ENCODE results near the gene LRRTM3. TPM values are rescaled to one million over a fixed set of nuclear protein-coding genes. Genes with fewer than 3 reads are reported as not detected.

The LRRTM3 gene
- total RNA-seq, 1 donor from 2014 or later, result not detected

DNA sequence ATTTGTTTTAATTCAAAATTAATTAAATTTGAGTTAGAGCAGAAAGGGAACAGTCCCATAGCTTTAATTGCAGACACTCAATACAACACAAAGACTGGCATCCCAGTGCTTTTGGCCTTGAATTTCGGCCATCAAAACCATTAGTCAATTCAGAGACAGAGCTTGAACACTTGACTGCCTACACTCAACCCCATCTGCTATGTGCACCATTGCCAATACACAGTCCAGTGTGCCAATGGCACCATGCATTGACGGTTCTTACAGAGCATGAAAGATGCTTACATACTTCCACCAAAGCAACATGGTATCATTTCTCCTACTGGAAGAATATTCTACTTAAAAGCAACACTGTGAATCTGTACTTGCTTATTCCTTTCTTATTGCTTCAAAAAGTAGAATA, 43.6 kb upstream of the LRRTM3 start:
- no peaks in the 10 kb centered on the region for H3K27me3 Mint-ChIP-seq (ENCODE audit: unreplicated experiment)
- H3K36me3 Mint-ChIP-seq (ENCODE audit: unreplicated experiment), result no peaks in the 10 kb centered on the region
- TF ChIP-seq, protein P1, sequence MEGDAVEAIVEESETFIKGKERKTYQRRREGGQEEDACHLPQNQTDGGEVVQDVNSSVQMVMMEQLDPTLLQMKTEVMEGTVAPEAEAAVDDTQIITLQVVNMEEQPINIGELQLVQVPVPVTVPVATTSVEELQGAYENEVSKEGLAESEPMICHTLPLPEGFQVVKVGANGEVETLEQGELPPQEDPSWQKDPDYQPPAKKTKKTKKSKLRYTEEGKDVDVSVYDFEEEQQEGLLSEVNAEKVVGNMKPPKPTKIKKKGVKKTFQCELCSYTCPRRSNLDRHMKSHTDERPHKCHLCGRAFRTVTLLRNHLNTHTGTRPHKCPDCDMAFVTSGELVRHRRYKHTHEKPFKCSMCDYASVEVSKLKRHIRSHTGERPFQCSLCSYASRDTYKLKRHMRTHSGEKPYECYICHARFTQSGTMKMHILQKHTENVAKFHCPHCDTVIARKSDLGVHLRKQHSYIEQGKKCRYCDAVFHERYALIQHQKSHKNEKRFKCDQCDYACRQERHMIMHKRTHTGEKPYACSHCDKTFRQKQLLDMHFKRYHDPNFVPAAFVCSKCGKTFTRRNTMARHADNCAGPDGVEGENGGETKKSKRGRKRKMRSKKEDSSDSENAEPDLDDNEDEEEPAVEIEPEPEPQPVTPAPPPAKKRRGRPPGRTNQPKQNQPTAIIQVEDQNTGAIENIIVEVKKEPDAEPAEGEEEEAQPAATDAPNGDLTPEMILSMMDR (IDR thresholded peaks at IDR 0.05; ENCODE audit: partially characterized antibody, unreplicated experiment), result no peak
- no peak overlapping the region for H3K4me3 Mint-ChIP-seq (ENCODE audit: unreplicated experiment)
- DNase-seq, result no peak
- no peak overlapping the region for H3K27ac Mint-ChIP-seq (ENCODE audit: unreplicated experiment)
- peaks cover 8% of the 10 kb centered on the region for H3K4me1 Mint-ChIP-seq (ENCODE audit: low read depth, unreplicated experiment)
- no peaks in the 10 kb centered on the region for H3K9me3 Mint-ChIP-seq (ENCODE audit: unreplicated experiment)

DNA sequence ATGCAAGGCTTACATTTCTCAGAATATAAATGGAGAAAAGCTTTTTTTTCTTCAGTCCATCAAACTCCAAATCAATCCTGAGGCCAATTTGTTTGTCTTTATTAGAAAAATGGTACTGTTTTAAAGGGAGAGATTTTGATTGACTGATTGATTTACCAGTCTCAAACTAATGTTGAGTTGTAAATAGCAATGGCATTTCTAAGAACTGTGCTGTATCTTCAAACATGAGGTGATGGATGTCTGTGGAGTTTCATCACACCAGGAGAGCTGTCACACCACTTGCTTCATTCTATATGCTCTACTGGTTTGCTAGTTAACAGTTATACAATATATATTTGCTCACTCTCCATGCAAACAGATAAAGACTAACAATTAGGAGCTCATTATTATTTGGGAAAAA, 39.0 kb upstream of the LRRTM3 start:
- no peak for DNase-seq

DNA sequence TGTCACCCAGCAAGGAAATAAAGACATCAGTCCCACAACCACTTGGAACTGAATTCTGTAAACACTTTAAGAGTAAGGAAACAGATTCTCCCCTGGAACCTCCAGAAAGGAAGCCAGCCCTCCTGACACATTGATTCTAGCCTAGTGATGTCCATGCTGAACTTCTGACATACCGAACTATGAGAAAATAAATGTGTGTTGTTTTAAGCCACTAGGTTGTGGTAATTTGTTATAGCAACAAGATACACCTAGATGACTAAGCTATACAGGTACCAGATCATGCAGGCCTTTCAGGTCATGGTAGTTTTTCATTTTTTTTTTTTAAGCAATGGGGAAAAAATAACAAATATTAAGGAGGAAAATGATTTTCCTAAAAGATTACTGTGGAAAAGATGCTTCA, 37.6 kb upstream of the LRRTM3 start:
- Mint-ChIP-seq H3K27me3 (ENCODE audit: unreplicated experiment) (no peaks in the 10 kb centered on the region), H3K27ac (ENCODE audit: unreplicated experiment) (no peak overlapping the region), H3K4me3 (ENCODE audit: unreplicated experiment) (no peak overlapping the region), H3K36me3 (ENCODE audit: unreplicated experiment) (no peaks in the 10 kb centered on the region), H3K4me1 (ENCODE audit: low read depth, unreplicated experiment) (peaks cover 7% of the 10 kb centered on the region), H3K9me3 (ENCODE audit: unreplicated experiment) (no peaks in the 10 kb centered on the region)
- no peak for DNase-seq
- TF ChIP-seq, protein P1 (IDR thresholded peaks at IDR 0.05; ENCODE audit: partially characterized antibody, unreplicated experiment), result no peak

More for the DNA sequence above, 39.0 kb upstream of the LRRTM3 start:
- Mint-ChIP-seq H3K36me3 (ENCODE audit: unreplicated experiment) (no peaks in the 10 kb centered on the region), H3K27me3 (ENCODE audit: unreplicated experiment) (no peaks in the 10 kb centered on the region), H3K27ac (ENCODE audit: unreplicated experiment) (no peak overlapping the region), H3K4me1 (ENCODE audit: low read depth, unreplicated experiment) (peaks cover 8% of the 10 kb centered on the region), H3K9me3 (ENCODE audit: unreplicated experiment) (no peaks in the 10 kb centered on the region), H3K4me3 (ENCODE audit: unreplicated experiment) (no peak overlapping the region)
- TF ChIP-seq, protein P1 (IDR thresholded peaks at IDR 0.05; ENCODE audit: partially characterized antibody, unreplicated experiment), result no peak

DNA sequence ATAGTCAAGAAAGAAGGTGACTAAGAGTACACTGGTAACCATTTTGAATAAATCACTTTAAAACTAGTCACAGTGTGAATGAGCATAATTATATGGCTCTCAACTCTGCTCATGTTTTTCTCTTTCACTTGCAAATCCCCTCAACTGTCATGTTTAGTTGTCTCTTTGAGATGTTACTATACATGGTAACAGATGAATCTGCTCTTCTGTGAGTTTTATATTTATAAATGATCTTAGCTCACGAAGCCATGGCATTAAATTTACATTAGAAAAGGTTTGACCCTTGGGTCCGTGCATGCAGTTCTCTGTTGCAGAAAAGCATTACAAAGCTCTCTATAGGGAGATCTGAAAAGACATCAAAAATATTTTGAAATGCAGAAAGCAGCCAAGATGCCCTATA, 33.0 kb upstream of the LRRTM3 start:
- H3K27ac Mint-ChIP-seq (ENCODE audit: unreplicated experiment), result no peak overlapping the region
- no peaks in the 10 kb centered on the region for H3K36me3 Mint-ChIP-seq (ENCODE audit: unreplicated experiment)
- no peaks in the 10 kb centered on the region for H3K9me3 Mint-ChIP-seq (ENCODE audit: unreplicated experiment)
- TF ChIP-seq, protein P1 (IDR thresholded peaks at IDR 0.05; ENCODE audit: partially characterized antibody, unreplicated experiment), result no peak
- H3K4me3 Mint-ChIP-seq (ENCODE audit: unreplicated experiment), result no peak overlapping the region
- DNase-seq, result no peak
- H3K4me1 Mint-ChIP-seq (ENCODE audit: low read depth, unreplicated experiment), result no peaks in the 10 kb centered on the region
- no peaks in the 10 kb centered on the region for H3K27me3 Mint-ChIP-seq (ENCODE audit: unreplicated experiment)

DNA sequence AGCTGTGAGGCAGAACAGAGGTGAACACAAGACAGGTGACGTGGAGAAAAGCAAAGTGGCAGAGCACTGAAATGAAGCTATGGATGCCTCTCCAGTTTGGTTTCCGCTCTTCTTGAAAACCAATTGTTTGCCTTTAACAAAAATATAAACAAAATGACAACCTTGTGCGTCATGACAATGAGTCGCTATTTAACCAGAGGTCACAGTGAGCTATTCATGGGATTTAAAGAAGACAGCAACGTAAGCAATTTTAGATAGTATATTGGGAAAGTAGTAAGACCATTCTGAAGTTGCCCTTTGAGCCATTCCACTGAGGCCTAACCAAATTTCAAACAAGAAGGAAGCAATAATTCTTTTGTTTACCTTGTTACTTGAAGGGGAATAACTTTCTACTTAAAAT, 15.2 kb upstream of the LRRTM3 start:
- peaks cover 2% of the 10 kb centered on the region for H3K27me3 Mint-ChIP-seq (ENCODE audit: unreplicated experiment)
- no peaks in the 10 kb centered on the region for H3K36me3 Mint-ChIP-seq (ENCODE audit: unreplicated experiment)
- H3K4me1 Mint-ChIP-seq (ENCODE audit: low read depth, unreplicated experiment), result no peaks in the 10 kb centered on the region
- TF ChIP-seq, protein P1 (IDR thresholded peaks at IDR 0.05; ENCODE audit: partially characterized antibody, unreplicated experiment), result no peak
- H3K27ac Mint-ChIP-seq (ENCODE audit: unreplicated experiment), result no peak overlapping the region
- H3K9me3 Mint-ChIP-seq (ENCODE audit: unreplicated experiment), result no peaks in the 10 kb centered on the region
- H3K4me3 Mint-ChIP-seq (ENCODE audit: unreplicated experiment), result no peak overlapping the region
- no peak for DNase-seq

All from glutamatergic neuron (in vitro differentiated cells).